Subcutaneous abdominal adipose tissue (tissue), 5 donors: Measurements from ENCODE around the gene EXOC3L2.
"Not testable (repeated sequence)": the region's sequence is repeated elsewhere in the genome, so short reads cannot be mapped to it uniquely, and the experiment has no call there.

ENCODE experiments used
- H3K27ac ChIP-seq: one replicate; pipeline ENCODE4 v1.7.0; 2013; ENCODE audit warnings: low read depth, mild to moderate bottlenecking, inconsistent platforms, low read length, moderate library complexity
- H3K27me3 ChIP-seq, 5 donors: one replicate each; pipeline ENCODE4 v1.7.0; 2013; ENCODE audit warnings: low read length in 5 of 5, inconsistent platforms in 1 of 5; ENCODE audit not compliant: control insufficient read depth in 5 of 5, insufficient read depth in 4 of 5
- H3K36me3 ChIP-seq, 5 donors: one replicate each; pipeline ENCODE4 v1.7.0; 2013; ENCODE audit warnings: low read length in 5 of 5; ENCODE audit not compliant: control insufficient read depth in 5 of 5, insufficient read depth in 5 of 5
- H3K4me1 ChIP-seq, 5 donors: one replicate each; pipeline ENCODE4 v1.7.0; 2013; ENCODE audit warnings: low read length in 5 of 5, mild to moderate bottlenecking in 3 of 5, moderate library complexity in 1 of 5; ENCODE audit not compliant: control insufficient read depth in 5 of 5, insufficient read depth in 5 of 5
- H3K4me3 ChIP-seq, 5 donors: one replicate each; pipeline ENCODE4 v1.7.0; 2013; ENCODE audit warnings: low read length in 5 of 5, low read depth in 1 of 5
- H3K9ac ChIP-seq, 5 donors: one replicate each; pipeline ENCODE4 v1.7.0; 2013; ENCODE audit warnings: low read length in 5 of 5, mild to moderate bottlenecking in 4 of 5, moderate library complexity in 3 of 5
- H3K9me3 ChIP-seq, 5 donors: one replicate each; pipeline ENCODE4 v1.7.0; 2013; ENCODE audit warnings: low read length in 5 of 5; ENCODE audit not compliant: control insufficient read depth in 5 of 5
- donor health status: healthy.
- donor health status: healthy.
- donor health status: healthy.
- donor health status: healthy.
- donor health status: healthy.

EXOC3L2 gene

GRCh38 chr19:45276284-45276687 lies 31.1 kb upstream of the EXOC3L2 start:
- Histone ChIP-seq H3K4me3 (no peak overlapping the region), H3K36me3 (peaks cover 0 to 86% (median 58%) of the 10 kb centered on the region in 5 donors), H3K9ac (no peak overlapping the region), H3K9me3 (no peaks in the 10 kb centered on the region), H3K27me3 (no peaks in the 10 kb centered on the region), H3K27ac (no peak overlapping the region), H3K4me1 (peaks cover 0 to 7% (median 0%) of the 10 kb centered on the region in 5 donors)

DNA sequence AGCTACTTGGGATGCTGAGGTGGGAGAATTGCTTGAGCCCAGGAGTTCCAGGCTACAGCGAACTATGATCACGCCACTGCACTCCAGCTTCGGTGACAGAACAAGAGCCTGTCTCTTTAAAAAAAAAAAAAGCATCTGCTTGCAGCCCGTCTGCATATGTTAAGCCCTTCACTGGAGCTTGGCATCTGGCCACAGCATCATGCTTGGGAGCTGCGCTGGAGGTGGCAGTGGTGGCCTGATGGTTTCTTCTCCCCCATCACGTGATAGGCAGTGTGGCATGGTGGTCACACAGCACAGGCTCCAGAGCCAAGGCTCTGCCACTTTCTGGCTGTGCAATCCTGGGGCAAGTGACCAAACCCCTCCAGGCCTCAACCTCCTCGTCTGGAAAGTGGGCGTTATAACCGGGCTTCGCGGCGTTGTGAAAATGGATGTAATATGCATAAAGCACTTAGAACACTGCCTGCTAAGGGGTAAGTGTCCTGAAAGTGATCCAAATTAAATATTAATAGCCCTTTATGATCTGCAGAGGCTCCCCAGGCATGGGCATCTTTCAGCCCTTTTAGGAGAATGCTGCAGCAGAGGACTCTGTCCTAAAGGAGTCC lies 30.3 kb upstream of the EXOC3L2 start:
- Histone ChIP-seq H3K36me3 (peaks cover 0 to 82% (median 57%) of the 10 kb centered on the region in 5 donors), H3K4me1 (peaks cover 0 to 7% (median 0%) of the 10 kb centered on the region in 5 donors), H3K27me3 (no peaks in the 10 kb centered on the region), H3K9ac (no peak overlapping the region), H3K4me3 (no peak overlapping the region), H3K9me3 (no peaks in the 10 kb centered on the region), H3K27ac (no peak overlapping the region)

DNA sequence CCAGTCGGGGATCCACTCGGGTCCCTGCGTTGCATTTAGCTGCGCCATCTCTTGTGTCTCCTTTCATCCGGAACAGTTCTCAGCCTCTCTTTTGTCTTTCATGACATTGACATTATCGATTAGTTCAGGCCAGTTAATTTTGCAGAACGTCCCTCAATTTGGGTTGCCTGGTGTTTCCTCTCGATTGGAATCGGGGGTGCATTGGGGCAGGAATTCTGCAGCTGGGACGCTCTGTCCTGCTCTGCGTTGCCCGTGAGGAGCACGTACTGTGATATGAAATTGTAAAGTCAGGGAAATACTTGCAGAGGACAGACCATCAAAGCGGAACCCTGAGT lies 28.3 kb upstream of the EXOC3L2 start:
- H3K27me3 ChIP-seq, result no peaks in the 10 kb centered on the region
- no peak overlapping the region for H3K27ac ChIP-seq
- no peaks in the 10 kb centered on the region for H3K9me3 ChIP-seq
- H3K4me3 ChIP-seq, result no peak overlapping the region
- H3K9ac ChIP-seq, result no peak overlapping the region
- peaks cover 0 to 7% (median 0%) of the 10 kb centered on the region in 5 donors for H3K4me1 ChIP-seq
- H3K36me3 ChIP-seq, result peaks cover 0 to 79% (median 52%) of the 10 kb centered on the region in 5 donors

- peaks cover 0 to 72% (median 51%) of the 10 kb centered on the region in 5 donors for H3K36me3 ChIP-seq
These were observed 26.5 kb upstream of the EXOC3L2 start for GRCh38 chr19:45271735-45272108.

DNA sequence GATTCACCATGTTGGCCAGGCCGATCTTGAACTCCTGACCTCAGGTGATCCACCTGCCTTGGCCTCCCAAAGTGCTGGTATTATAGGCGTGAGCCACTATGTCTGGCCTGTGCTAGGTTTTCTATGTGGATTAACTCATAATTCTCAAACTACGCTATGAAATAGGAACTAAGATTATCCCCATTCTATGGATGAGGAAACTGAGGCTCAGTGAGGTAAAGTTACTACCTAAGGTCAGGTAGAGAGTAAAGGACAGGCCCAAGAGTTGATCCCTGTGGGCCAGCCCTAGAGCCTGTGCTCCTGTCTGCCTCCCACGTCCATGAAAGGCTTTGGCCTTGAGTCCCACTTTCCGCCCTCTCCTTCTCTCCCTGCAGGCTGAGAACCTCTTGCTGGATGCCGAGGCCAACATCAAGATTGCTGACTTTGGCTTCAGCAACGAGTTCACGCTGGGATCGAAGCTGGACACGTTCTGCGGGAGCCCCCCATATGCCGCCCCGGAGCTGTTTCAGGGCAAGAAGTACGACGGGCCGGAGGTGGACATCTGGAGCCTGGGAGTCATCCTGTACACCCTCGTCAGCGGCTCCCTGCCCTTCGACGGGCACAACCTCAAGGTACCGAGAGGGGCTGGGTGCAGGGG lies 26.0 kb upstream of the EXOC3L2 start:
- H3K27me3 ChIP-seq, result no peaks in the 10 kb centered on the region
- no peak overlapping the region for H3K9ac ChIP-seq
- H3K27ac ChIP-seq, result no peak overlapping the region
- H3K4me3 ChIP-seq, result no peak overlapping the region
- H3K9me3 ChIP-seq, result no peaks in the 10 kb centered on the region
- H3K36me3 ChIP-seq, result peaks cover 0 to 75% (median 53%) of the 10 kb centered on the region in 5 donors
- H3K4me1 ChIP-seq, result peaks cover 0 to 7% (median 0%) of the 10 kb centered on the region in 5 donors

More at GRCh38 chr19:45271735-45272108, 26.5 kb upstream of the EXOC3L2 start:
- H3K27me3 ChIP-seq, result no peaks in the 10 kb centered on the region
- H3K4me1 ChIP-seq, result peaks cover 0 to 7% (median 0%) of the 10 kb centered on the region in 5 donors
- no peaks in the 10 kb centered on the region for H3K9me3 ChIP-seq
- H3K9ac ChIP-seq, result no peak overlapping the region
- no peak overlapping the region for H3K27ac ChIP-seq
- no peak overlapping the region for H3K4me3 ChIP-seq

DNA sequence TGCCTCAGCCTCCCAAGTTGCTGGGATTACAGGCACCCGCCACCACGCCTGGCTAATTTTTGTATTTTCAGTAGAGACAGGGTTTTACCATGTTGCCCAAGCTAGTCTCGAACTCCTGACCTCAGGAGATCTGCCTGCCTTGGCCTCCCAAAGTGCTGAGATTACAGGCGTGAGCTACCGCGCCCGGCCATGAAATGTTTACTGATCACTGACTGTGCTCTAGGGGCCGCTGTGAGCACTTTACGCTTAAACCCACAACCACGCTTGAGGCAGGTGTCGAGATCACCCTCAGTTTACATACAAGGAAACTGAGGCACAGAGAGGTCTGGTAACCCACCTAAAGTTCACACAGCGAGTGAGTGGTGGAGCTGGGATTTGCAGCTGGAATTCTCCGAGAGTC lies 24.7 kb upstream of the EXOC3L2 start:
- H3K4me3 ChIP-seq, H3K4me1 ChIP-seq, H3K27me3 ChIP-seq, H3K9me3 ChIP-seq, H3K9ac ChIP-seq, H3K27ac ChIP-seq: not testable (repeated sequence)
- peaks cover 0 to 72% (median 53%) of the 10 kb centered on the region in 5 donors for H3K36me3 ChIP-seq

- Histone ChIP-seq H3K4me3 (no peak overlapping the region), H3K4me1 (no peaks in the 10 kb centered on the region), H3K27ac (no peak overlapping the region), H3K36me3 (peaks cover 0 to 57% (median 37%) of the 10 kb centered on the region in 5 donors), H3K9ac (no peak overlapping the region), H3K27me3 (no peaks in the 10 kb centered on the region), H3K9me3 (no peaks in the 10 kb centered on the region)
These were observed 22.1 kb upstream of the EXOC3L2 start for GRCh38 chr19:45267296-45267695.

GRCh38 chr19:45265375-45265774 lies 20.2 kb upstream of the EXOC3L2 start:
- no peak overlapping the region for H3K9ac ChIP-seq
- peaks cover 0 to 49% (median 25%) of the 10 kb centered on the region in 5 donors for H3K36me3 ChIP-seq
- no peaks in the 10 kb centered on the region for H3K27me3 ChIP-seq
- no peak overlapping the region for H3K27ac ChIP-seq
- H3K4me1 ChIP-seq, result no peaks in the 10 kb centered on the region
- no peak overlapping the region for H3K4me3 ChIP-seq
- no peaks in the 10 kb centered on the region for H3K9me3 ChIP-seq

- Histone ChIP-seq H3K9ac (no peak overlapping the region), H3K4me3 (no peak overlapping the region), H3K27me3 (no peaks in the 10 kb centered on the region), H3K36me3 (peaks cover 0 to 45% (median 23%) of the 10 kb centered on the region in 5 donors), H3K9me3 (no peaks in the 10 kb centered on the region), H3K27ac (no peak overlapping the region), H3K4me1 (no peaks in the 10 kb centered on the region)
These were observed 19.6 kb upstream of the EXOC3L2 start for GRCh38 chr19:45264781-45265317.

DNA sequence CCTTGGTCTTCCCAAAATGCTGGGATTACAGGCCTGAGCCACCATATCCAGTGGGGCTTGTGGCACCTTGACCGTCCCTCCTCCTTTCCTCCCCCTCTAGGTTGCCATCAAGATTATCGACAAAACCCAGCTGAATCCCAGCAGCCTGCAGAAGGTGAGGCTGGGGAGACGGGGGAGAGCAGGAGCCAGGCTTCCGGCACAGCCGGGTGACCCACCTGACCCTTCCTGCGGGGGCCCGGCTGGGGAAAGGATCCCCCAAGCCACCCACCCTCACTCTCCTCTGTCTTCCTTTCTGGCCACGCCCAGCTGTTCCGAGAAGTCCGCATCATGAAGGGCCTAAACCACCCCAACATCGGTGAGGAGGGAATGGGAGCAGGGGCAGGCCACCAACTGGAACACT lies 17.8 kb upstream of the EXOC3L2 start:
- no peak overlapping the region for H3K4me3 ChIP-seq
- H3K9me3 ChIP-seq, result no peaks in the 10 kb centered on the region
- peaks cover 0 to 35% (median 23%) of the 10 kb centered on the region in 5 donors for H3K36me3 ChIP-seq
- no peak overlapping the region for H3K27ac ChIP-seq
- H3K4me1 ChIP-seq, result peaks cover 0 to 1% (median 0%) of the 10 kb centered on the region in 5 donors
- H3K9ac ChIP-seq, result no peak overlapping the region
- no peaks in the 10 kb centered on the region for H3K27me3 ChIP-seq
